ENCODE measurements around the gene POMGNT2.

DNA sequence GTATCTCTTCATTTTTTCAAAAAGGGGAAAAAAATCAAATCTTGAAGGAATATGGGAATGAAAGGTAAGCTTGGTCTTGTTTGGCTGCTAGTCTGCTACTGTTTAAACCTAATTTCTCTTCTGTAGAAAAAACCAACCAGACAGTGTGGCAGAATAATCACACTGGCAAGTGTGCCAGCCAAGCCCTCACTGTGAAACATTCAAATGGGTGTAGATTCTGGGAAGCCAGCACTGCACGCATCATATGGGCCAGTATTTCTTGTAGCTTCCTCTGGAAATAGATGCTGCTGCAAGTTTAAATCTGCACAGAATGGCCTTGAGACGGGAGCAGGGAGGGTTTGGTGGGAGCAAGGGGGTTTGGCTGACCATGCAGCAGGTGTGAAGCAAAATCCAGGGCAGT, 62.1 kb downstream of the POMGNT2 start:
- TF ChIP-seq POLR2A (IDR thresholded peaks at IDR 0.05; ENCODE audit: low read length) (no peak), GATA1 (IDR thresholded peaks at IDR 0.05; ENCODE audit: low read depth, low read length) (no peak)

Measured in erythroblast (primary cell).